WTC11 (cell line): ENCODE results near the gene ACTN1. TPM values are rescaled to one million over a fixed set of nuclear protein-coding genes. Genes with fewer than 3 reads are reported as not detected.

Source experiments
- ATAC-seq: fragments of 200-7000 bp; cut with Tn5 transposase; 2 replicates; pipeline ENCODE4 v1.10.0; 2021; ENCODE audit warnings: mild to moderate bottlenecking, moderate library complexity
- CTCF ChIA-PET: fragments of 300-600 bp; sonication (Branson Sonifier 250); formaldehyde crosslinking; loops from one replicate; lab custom pipeline; 2021; ENCODE audit warnings: antibody characterized with exemption; lab: Charles Lee
- POLR2A ChIA-PET: fragments of 350-600 bp; sonication (Branson Sonifier 250); formaldehyde crosslinking; loops from one replicate; lab custom pipeline; 2021; ENCODE audit warnings: antibody characterized with exemption; lab: Charles Lee
- DNase-seq: peaks from one replicate; pipeline ENCODE4 v3.0.0; 2021; ENCODE audit warnings: low spot score
- H3K27ac Mint-ChIP-seq: 2 replicates; pipeline ENCODE4 v1.8.0; 2021; ENCODE audit warnings: mixed read lengths
- H3K27me3 Mint-ChIP-seq: 2 replicates; pipeline ENCODE4 v1.8.0; 2021; ENCODE audit warnings: low read depth, mild to moderate bottlenecking, moderate library complexity, mixed read lengths
- H3K36me3 Mint-ChIP-seq: 2 replicates; pipeline ENCODE4 v1.8.0; 2021; ENCODE audit warnings: mixed read lengths
- H3K4me1 Mint-ChIP-seq: 2 replicates; pipeline ENCODE4 v1.8.0; 2022; ENCODE audit warnings: mixed read lengths
- H3K4me3 Mint-ChIP-seq: 2 replicates; pipeline ENCODE4 v1.8.0; 2021; ENCODE audit warnings: mild to moderate bottlenecking, moderate library complexity, mixed read lengths
- H3K9me3 Mint-ChIP-seq: 2 replicates; pipeline ENCODE4 v1.8.0; 2021; ENCODE audit warnings: mixed read lengths
- ARID4B ChIP-seq: sonication (generic); formaldehyde crosslinking; IDR thresholded peaks from 2 replicates; pipeline ENCODE4 v1.8.0; 2023; ENCODE audit warnings: missing genetic modification reagents, mild to moderate bottlenecking, borderline replicate concordance
- CDX4 ChIP-seq: fragments of 250-450 bp; sonication (Bioruptor Pico); IDR thresholded peaks from 2 replicates; pipeline ENCODE4 v1.9.0; 2021; ENCODE audit warnings: moderate library complexity, mild to moderate bottlenecking, inconsistent platforms, borderline replicate concordance
- CREM ChIP-seq: sonication (generic); formaldehyde crosslinking; IDR thresholded peaks from 2 replicates; pipeline ENCODE4 v1.8.1; 2022; ENCODE audit warnings: mild to moderate bottlenecking, missing genetic modification reagents, moderate library complexity
- E2F4 ChIP-seq: sonication (generic); formaldehyde crosslinking; IDR thresholded peaks from 2 replicates; pipeline ENCODE4 v1.8.1; 2022; ENCODE audit warnings: low read depth, mild to moderate bottlenecking, moderate library complexity, missing genetic modification reagents, borderline replicate concordance
- ELF4 ChIP-seq: sonication (generic); formaldehyde crosslinking; IDR thresholded peaks from 2 replicates; pipeline ENCODE4 v1.8.1; 2022; ENCODE audit warnings: low read depth, mild to moderate bottlenecking, moderate library complexity, missing genetic modification reagents
- ETV6 ChIP-seq: sonication (generic); formaldehyde crosslinking; IDR thresholded peaks from 2 replicates; pipeline ENCODE4 v1.8.1; 2022; ENCODE audit warnings: mild to moderate bottlenecking, missing genetic modification reagents
- GRHL2 ChIP-seq: fragments of 250-450 bp; sonication (Bioruptor Pico); IDR thresholded peaks from 2 replicates; pipeline ENCODE4 v1.8.0; 2022; ENCODE audit warnings: mild to moderate bottlenecking, moderate library complexity; ENCODE audit not compliant: insufficient replicate concordance, severe bottlenecking
- HMGXB4 ChIP-seq: sonication (generic); formaldehyde crosslinking; IDR thresholded peaks from 2 replicates; pipeline ENCODE4 v1.8.1; 2023; ENCODE audit warnings: mild to moderate bottlenecking, moderate library complexity, missing genetic modification reagents
- IRF2 ChIP-seq: sonication (generic); formaldehyde crosslinking; IDR thresholded peaks from 2 replicates; pipeline ENCODE4 v1.8.0; 2022; ENCODE audit warnings: low read depth, missing genetic modification reagents, borderline replicate concordance
- JAZF1 ChIP-seq: fragments of 250-450 bp; sonication (Bioruptor Pico); IDR thresholded peaks from 2 replicates; pipeline ENCODE4 v1.9.0; 2021; ENCODE audit warnings: moderate library complexity, mild to moderate bottlenecking, inconsistent platforms
- JUN ChIP-seq: sonication (generic); formaldehyde crosslinking; IDR thresholded peaks from 2 replicates; pipeline ENCODE4 v1.8.0; 2023; ENCODE audit warnings: mild to moderate bottlenecking, missing genetic modification reagents
- NFATC4 ChIP-seq: fragments of 250-450 bp; sonication (Bioruptor Pico); IDR thresholded peaks from 2 replicates; pipeline ENCODE4 v1.9.0; 2021; ENCODE audit warnings: mild to moderate bottlenecking
- SOX15 ChIP-seq: fragments of 250-450 bp; sonication (Bioruptor Pico); IDR thresholded peaks from 2 replicates; pipeline ENCODE4 v1.9.0; 2021; ENCODE audit warnings: mild to moderate bottlenecking
- TEAD4 ChIP-seq: sonication (generic); formaldehyde crosslinking; IDR thresholded peaks from 2 replicates; pipeline ENCODE4 v1.8.0; 2022; ENCODE audit warnings: mild to moderate bottlenecking, missing genetic modification reagents
- TP53 ChIP-seq: sonication (generic); formaldehyde crosslinking; IDR thresholded peaks from 2 replicates; pipeline ENCODE4 v1.8.1; 2023; ENCODE audit warnings: mild to moderate bottlenecking, missing genetic modification reagents
- ZMAT4 ChIP-seq: fragments of 250-450 bp; sonication (Bioruptor Pico); IDR thresholded peaks from 2 replicates; pipeline ENCODE4 v1.9.0; 2021; ENCODE audit warnings: mild to moderate bottlenecking
- ZNF317 ChIP-seq: sonication (generic); formaldehyde crosslinking; IDR thresholded peaks from 2 replicates; pipeline ENCODE4 v1.8.1; 2023; ENCODE audit warnings: low read depth, mild to moderate bottlenecking, moderate library complexity, missing genetic modification reagents, borderline replicate concordance
- ZNF416 ChIP-seq: fragments of 250-450 bp; sonication (Bioruptor Pico); IDR thresholded peaks from 2 replicates; pipeline ENCODE4 v1.9.0; 2021; ENCODE audit warnings: mild to moderate bottlenecking, inconsistent platforms
- ZNF512 ChIP-seq: sonication (generic); formaldehyde crosslinking; IDR thresholded peaks from 2 replicates; pipeline ENCODE4 v1.8.1; 2022; ENCODE audit warnings: missing genetic modification reagents, borderline replicate concordance
- ZSCAN18 ChIP-seq: fragments of 250-450 bp; sonication (Bioruptor Pico); IDR thresholded peaks from 2 replicates; pipeline ENCODE4 v2.1.2; 2022; ENCODE audit warnings: mild to moderate bottlenecking, moderate library complexity
- total RNA-seq: library from RNA; stranded (reverse); gene quantifications from 3 replicates; pipeline ENCODE4 v1.2.3, GENCODE V29; 2021

The ACTN1 gene
- total RNA-seq, 1 experiment from 2014 or later: 196 TPM

- ATAC-seq (no peak), DNase-seq (no peak)
- Mint-ChIP-seq H3K4me3 (no peak overlapping the region), H3K36me3 (peaks cover 67% of the 10 kb centered on the region), H3K9me3 (no peaks in the 10 kb centered on the region), H3K27me3 (no peaks in the 10 kb centered on the region), H3K27ac (no peak overlapping the region; the same call in 1 of the 2 replicates), H3K4me1 (no peaks in the 10 kb centered on the region)
- ChIA-PET CTCF (no interaction called here), POLR2A (no interaction called here)
- TF ChIP-seq ZNF512 (CRISPR knock-in tag) (no peak), JUN (CRISPR knock-in tag) (no peak), ZNF317 (CRISPR knock-in tag) (no peak), ZMAT4 (no peak), SOX15 (CRISPR knock-in tag) (no peak), E2F4 (CRISPR knock-in tag) (no peak), ZSCAN18 (no peak), CDX4 (CRISPR knock-in tag) (no peak), CREM (CRISPR knock-in tag) (no peak), TP53 (no peak), JAZF1 (CRISPR knock-in tag) (no peak), ETV6 (CRISPR knock-in tag) (no peak), NFATC4 (CRISPR knock-in tag) (no peak), GRHL2 (CRISPR knock-in tag) (no peak), IRF2 (no peak), ARID4B (CRISPR knock-in tag) (no peak), ELF4 (CRISPR knock-in tag) (no peak), ZNF416 (CRISPR knock-in tag) (no peak), HMGXB4 (no peak), TEAD4 (CRISPR knock-in tag) (no peak)
Measured at GRCh38 chr14:68894123-68894522, 85.0 kb downstream of the ACTN1 start.
